HG02588 (cell line): ENCODE data around the gene AMHR2.

Experiments
- ATAC-seq: cut with Tn5 transposase; IDR thresholded peaks from one replicate; pipeline ENCODE4 v1.9.1; 2021; ENCODE audit warnings: mild to moderate bottlenecking, moderate library complexity; ENCODE audit not compliant: unreplicated experiment

AMHR2 gene

GRCh38 chr12:53478865-53479264 is 55.2 kb downstream of the AMHR2 start:
- ATAC-seq: no peak

DNA sequence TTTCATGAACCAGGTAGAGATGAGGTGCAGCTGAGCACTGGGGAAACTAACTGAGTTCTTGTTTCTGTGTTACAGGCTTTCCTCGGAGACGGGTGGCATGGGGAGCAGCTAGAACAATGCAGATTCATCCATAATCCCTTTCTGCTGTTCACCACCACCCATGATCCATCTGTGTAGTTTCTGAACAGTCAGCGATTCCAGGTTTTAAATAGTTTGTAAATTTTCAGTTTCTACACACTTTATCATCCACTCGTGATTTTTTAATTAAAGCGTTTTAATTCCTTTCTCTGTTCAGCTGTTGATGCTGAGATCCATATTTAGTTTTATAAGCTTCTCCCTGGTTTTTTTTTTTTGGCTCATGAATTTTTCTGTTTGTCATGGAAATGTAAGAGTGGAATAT is 55.7 kb downstream of the AMHR2 start:
- ATAC-seq: no peak

DNA sequence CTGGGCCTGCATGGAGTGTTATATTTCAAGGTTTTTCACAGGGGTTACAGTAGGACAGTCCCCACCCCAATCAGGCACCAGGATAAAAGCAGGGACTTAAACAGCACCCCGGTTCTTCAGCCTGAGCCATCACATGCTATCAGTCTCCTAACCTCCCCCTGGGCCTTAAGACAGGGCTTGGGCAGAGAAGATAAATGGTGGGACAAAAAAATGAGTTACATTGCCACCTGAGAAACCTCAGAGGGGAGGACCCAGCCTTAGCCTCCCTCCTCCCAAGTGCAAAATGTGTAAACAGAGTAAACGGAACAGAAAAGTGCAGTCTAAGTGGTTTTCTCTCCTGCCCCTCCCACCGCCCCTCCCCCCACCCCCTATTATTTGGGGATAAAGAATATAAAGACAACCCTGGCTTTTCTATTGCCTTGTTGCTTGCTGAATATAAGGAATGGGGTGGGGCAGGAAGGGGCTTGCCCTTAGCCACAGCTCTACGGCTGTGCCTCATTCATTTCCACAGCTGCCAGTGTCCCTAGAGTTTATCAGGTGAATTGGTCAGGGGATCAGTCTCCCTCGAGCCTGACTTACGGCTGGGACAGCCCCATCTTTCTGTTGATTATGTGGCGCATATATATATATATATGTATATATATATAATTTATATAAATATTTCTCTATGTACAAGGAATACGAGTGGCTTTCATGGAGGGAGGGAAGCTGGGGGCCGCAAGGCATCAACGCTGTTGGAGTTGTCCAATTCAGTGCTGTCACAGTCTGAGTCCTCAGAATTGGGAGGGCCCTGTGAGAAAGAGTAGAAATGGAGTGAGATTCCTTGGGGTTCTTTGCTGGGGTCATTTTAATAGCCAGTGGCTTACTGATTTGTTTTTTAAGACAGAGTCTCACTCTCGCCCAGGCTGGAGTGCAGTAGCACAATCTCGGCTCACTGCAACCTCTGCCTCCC is 57.1 kb downstream of the AMHR2 start:
- ATAC-seq: no peak
